GM19099 (cell line): ENCODE results near the gene SYNPR.

Experiments used
- POLR2A ChIP-seq: IDR thresholded peaks from 3 replicates; pipeline ENCODE4 v1.6.1; 2011; ENCODE audit warnings: low read depth; ENCODE audit not compliant: insufficient read length; ENCODE audit errors: extremely low read depth

Gene SYNPR

GRCh38 chr3:63538919-63539318 is 260.8 kb downstream of the SYNPR start:
- TF ChIP-seq POLR2A = no peak

GRCh38 chr3:63555767-63556166 is 277.7 kb downstream of the SYNPR start:
- TF ChIP-seq POLR2A = no peak

GRCh38 chr3:63556401-63556800 is 278.3 kb downstream of the SYNPR start:
- TF ChIP-seq POLR2A = no peak

- no peak for TF ChIP-seq POLR2A
Measured at GRCh38 chr3:63557912-63558311, 279.8 kb downstream of the SYNPR start.

GRCh38 chr3:63559884-63560283 is 281.8 kb downstream of the SYNPR start:
- TF ChIP-seq POLR2A = no peak

- TF ChIP-seq POLR2A = no peak
Measured at GRCh38 chr3:63561879-63562278, 283.8 kb downstream of the SYNPR start.

- TF ChIP-seq POLR2A = no peak
Measured at GRCh38 chr3:63562323-63562722, 284.2 kb downstream of the SYNPR start.

GRCh38 chr3:63563572-63563971 is 285.5 kb downstream of the SYNPR start:
- TF ChIP-seq POLR2A = no peak

GRCh38 chr3:63565220-63565619 is 287.1 kb downstream of the SYNPR start:
- TF ChIP-seq POLR2A = no peak

- TF ChIP-seq POLR2A = no peak
Measured at GRCh38 chr3:63571682-63572081, 293.6 kb downstream of the SYNPR start.

GRCh38 chr3:63576846-63577245 is 298.7 kb downstream of the SYNPR start:
- TF ChIP-seq POLR2A = no peak

GRCh38 chr3:63578858-63579257 is 300.8 kb downstream of the SYNPR start:
- no peak for TF ChIP-seq POLR2A

GRCh38 chr3:63580151-63580550 is 302.0 kb downstream of the SYNPR start:
- no peak for TF ChIP-seq POLR2A

- TF ChIP-seq POLR2A = no peak
Measured at GRCh38 chr3:63582943-63583500, 304.9 kb downstream of the SYNPR start.

GRCh38 chr3:63584681-63585080 is 306.6 kb downstream of the SYNPR start:
- TF ChIP-seq POLR2A = no peak

- no peak for TF ChIP-seq POLR2A
Measured at GRCh38 chr3:63585927-63586326, 307.8 kb downstream of the SYNPR start.

GRCh38 chr3:63588895-63589294 is 310.8 kb downstream of the SYNPR start:
- TF ChIP-seq POLR2A = no peak
